Effector CD4-positive, alpha-beta T cell (primary cell): Measurements from ENCODE around the gene ITPR3.

Experiments
- DNase-seq: peaks from one replicate; pipeline ENCODE4 v3.0.0-alpha.2; 2020

ITPR3 gene

DNA sequence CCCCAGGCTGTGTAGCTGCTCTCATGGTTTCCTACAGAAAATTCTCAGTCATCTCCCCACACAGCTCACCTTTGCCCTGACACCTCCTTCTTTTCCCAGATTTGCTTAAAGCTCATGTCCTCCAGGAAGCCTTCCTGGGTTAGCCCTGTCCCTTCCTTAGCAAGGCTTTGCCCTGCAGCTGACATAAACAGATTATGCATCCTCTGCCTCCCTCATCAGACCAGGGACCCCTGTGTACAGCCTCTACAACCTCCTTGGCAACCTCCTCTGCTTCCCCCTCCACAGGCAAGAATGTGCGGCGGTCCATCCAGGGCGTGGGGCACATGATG, 50.6 kb downstream of the ITPR3 start:
- DNase-seq, result no peak

DNA sequence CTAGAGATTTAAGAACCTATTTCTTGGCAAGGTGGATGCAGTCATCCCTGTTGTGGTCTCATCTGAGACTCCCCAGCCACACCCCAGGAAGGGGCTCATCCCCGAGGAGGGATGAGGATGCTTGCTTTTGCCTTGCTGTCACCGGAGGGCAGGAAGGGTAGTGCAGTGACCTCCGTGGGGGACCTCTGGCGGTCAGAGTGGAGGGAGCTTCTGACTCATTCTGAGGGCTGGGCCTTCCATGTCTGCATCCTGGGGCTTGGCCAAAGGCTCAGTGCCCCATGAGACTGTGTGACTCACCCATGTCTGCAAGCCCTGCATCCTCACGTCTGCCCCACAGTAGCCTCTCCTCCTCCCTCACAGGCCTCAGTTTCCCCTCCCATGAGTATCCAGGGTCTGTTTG, 51.7 kb downstream of the ITPR3 start:
- no peak for DNase-seq

DNA sequence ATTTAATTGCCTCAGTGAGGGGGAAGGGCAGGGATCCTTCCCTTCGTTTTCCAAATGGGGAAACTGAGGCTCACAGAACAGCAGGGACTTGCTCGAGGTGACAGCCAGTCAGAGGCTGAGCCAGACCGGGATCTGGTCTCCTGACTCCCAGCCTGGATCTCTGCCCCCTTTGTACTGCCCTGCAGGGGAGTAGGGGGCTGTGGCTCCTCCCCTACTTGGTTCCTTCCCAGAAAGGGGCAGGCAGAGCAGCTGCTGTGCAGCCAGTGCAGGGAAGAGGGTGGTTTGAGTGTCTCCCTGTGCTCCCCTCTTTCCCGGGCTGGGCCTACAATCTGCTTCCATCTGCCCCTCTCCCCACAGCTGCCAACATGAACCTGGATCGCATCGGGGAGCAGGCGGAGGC, 52.7 kb downstream of the ITPR3 start:
- no peak for DNase-seq

DNA sequence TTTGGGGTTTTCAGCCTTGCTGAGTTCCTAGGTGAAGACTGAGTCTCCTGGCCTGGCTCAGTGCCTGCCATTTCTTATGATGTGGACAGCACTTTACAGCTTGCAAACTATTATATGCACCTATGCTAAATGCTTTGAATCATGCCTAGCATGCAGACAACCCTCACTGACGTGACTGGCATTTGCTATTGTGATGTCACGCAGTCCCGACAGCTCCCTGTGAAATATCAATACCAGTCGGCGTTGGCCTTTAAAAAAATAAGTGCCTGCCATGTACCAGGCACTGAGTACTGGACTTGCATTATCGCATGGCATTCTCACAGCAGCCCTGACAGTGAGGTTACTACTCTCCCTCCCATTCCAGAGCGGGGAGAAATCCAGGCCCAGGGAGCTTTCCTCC, 54.8 kb downstream of the ITPR3 start:
- DNase-seq, result no peak

DNA sequence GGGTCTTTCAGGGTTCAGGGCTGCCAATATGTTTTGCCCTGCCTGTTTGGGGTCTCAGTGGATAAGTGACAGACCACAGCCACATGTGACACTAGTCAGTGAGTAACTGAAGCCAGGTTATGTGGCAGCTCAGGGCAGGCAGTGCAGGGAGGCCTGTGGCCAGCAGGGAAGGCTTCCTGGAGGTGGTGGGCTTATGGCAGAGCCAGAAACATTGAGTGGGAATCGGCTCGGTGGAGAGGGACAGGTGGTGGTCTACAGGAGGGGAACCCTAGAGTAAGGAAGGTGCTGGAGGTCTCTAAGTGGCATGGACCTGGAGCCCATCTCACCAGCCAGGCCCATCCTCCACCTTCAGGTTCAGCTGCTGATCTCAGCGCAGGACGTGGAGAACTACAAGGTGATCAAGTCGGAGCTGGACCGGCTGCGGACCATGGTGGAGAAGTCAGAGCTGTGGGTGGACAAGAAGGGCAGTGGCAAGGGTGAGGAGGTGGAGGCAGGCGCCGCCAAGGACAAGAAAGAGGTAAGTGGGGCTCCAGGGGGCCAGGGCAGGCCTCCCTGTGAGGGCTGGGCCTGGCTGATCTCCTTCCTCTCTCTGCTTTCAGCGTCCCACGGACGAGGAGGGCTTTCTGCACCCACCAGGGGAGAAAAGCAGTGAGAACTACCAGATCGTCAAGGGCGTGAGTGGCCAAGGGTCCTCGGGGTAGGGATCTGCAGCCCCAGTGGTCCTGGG, 55.5 kb downstream of the ITPR3 start:
- no peak for DNase-seq

DNA sequence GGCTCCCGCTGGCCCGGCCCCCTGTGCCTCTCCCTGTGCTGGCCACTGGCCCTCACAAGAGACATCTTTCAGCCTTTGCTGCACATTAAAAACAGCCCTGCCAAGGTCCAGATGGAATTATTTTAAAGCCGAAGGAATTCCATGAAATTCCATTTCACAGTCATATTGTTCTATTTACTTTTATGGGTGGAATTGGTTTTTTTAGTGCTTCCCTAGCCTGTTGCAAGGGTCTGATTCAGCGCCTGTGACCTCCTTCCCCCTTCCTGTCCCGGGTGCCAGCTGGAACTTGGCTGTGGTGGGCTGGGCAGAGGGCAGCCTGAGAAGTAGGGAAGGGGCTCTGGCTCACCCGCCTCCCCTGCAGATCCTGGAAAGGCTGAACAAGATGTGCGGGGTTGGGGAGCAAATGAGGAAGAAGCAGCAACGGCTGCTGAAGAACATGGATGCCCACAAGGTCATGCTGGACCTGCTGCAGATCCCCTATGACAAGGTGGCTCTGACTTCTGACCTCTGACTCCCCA, 56.1 kb downstream of the ITPR3 start:
- DNase-seq, result no peak

DNA sequence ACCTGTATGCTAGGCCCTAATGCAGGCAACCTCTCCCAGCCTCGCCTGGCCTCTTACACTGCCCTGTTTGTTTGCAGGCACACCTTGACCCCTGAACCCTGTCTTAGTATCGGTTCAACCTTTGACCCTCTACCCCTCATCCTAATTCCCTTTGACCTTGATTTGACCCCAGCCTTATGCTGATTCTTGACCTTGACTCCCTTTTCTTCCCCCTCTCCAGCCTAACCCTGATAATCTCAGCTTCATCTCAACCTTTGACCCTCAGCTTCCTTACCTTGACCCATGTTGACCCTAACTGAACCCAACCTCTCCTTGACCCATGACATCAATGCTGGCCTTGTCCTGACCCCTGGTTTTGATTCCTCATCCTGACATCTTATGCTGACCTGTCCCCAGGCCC, 56.6 kb downstream of the ITPR3 start:
- DNase-seq, result no peak

DNA sequence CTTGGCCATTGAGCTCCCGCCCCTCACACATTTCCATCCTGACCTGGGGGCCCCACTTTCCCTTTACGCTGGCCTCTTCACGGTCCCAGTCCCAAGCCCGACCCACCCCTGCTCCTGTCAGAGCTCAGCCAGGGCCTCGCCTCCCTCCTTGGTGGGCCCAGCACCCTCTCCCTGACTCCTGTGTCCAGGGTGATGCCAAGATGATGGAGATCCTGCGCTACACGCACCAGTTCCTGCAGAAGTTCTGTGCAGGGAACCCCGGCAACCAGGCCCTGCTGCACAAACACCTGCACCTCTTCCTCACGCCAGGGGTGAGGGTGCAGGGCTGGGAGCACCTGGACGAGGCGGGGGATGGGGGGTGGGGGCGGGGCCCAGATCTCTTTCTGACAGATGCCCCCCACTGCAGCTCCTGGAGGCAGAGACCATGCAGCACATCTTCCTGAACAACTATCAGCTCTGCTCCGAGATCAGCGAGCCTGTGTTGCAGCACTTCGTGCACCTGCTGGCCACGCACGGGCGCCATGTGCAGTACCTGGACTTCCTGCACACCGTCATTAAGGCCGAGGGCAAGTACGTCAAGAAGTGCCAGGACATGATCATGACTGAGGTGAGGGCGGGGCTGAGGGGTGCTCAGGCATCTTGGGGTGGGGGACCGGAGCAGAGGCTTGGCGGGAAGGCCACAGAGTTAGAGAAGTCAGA, 57.3 kb downstream of the ITPR3 start:
- DNase-seq, result no peak

DNA sequence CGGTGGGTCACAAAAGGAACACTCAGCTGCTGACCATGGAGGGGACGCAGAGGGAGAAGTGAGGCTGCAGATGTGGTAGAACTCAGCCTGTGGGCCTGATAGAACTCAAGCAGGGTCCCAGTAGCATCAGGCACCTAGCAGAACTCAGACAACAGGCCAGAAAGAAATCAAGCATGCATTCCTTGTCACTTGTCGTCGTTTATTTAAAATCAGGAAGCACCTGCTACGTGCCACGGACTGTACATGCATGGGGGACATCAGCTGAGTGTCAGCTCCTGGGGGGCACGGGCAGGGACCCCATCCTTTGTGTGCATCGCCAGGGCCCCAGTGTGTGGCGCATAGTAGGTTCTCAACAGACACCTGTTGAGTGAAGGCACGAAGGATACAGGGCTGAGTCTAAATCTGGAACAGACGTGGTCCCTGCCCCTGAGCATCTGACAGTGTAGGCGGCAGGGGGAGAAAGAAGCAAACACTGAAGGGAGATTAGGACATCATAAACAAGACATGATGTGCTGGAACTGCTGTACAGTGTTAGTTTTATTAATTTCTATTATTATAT, 57.9 kb downstream of the ITPR3 start:
- no peak for DNase-seq

DNA sequence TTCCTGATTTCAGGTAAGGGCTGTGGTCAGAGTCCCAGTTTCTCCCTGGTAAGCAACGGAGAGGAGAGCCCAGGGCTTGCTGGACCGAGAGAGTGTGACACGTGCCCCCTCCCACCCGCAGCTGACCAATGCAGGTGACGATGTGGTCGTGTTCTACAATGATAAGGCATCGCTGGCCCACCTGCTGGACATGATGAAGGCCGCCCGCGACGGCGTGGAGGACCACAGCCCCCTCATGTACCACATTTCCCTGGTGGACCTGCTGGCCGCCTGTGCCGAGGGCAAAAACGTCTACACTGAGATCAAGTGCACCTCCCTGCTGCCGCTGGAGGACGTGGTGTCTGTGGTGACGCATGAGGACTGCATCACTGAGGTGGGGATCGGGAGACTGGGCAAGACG, 58.6 kb downstream of the ITPR3 start:
- DNase-seq, result no peak

DNA sequence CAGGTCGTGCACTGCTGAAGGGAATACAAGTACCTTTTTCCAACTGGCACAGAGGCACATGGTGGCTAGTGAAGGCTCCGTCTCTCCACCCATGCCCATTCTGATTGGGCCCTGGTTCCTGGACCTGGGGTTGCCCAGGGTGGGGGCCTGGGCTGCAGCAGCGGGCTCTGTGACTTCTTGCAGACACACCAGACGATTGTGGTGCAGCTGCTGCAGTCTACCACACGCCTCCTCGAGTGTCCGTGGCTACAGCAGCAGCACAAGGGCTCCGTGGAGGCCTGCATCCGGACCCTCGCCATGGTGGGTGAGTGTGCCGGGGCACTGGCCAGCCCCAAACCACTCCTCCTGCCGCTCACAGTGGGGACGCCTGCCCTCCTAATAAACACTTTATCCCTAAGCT, 61.2 kb downstream of the ITPR3 start:
- DNase-seq, result no peak

DNA sequence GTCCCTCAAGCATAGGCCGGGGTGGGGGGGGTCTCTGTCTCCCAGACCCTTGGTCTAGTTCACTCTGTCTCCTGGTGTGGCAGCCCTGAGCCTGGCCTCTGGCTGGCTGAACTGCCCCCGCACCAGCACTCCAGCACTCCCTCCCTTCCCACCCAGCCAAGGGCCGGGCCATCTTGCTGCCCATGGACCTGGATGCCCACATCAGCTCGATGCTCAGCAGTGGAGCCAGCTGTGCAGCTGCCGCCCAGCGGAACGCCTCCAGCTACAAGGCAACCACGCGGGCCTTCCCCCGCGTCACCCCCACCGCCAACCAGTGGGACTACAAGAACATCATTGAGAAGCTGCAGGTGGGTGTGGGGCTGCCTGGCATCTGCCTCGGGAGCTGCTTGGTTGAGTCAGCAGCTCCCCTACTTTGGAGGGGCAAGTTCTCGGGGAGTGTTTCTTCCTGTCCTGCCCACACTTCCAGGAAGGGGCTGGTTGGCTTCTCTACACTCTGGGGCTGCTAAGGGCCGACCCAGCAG, 62.0 kb downstream of the ITPR3 start:
- DNase-seq, result no peak

DNA sequence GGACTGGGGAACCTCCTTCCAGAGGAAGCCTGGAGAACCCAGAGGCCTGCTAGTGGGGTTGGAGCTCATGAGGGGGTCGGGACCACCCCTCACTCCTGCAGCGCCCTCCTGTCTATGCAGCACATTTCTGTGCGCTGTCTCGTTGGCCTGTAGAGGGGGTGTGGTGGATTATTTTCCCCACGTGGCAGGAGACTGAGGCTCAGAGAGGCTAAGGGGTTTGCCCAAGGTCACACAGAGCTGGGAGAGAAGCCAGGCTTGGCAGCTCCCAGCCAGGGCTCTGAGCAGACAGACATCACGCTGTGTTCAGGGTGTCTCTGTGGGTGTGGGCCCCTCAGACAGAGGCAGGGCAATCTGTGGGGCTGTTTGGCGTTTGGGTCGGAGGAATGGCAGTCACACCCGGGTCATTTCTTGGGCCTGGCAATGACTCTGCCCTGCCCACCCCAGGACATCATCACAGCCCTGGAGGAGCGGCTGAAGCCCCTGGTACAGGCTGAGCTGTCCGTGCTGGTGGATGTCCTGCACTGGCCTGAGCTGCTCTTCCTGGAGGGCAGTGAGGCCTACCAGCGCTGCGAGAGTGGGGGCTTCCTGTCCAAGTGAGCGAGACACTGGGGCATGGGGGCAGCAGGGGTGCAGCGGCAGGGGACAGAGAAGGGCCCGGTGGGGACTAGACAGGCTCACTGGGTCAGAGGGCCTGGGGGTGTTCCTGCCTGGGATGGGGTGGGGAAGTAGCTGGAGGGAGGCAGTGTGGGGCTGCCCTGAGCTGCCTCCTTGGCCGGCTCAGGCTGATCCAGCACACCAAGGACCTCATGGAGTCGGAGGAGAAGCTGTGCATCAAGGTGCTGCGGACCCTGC, 62.7 kb downstream of the ITPR3 start:
- no peak for DNase-seq

DNA sequence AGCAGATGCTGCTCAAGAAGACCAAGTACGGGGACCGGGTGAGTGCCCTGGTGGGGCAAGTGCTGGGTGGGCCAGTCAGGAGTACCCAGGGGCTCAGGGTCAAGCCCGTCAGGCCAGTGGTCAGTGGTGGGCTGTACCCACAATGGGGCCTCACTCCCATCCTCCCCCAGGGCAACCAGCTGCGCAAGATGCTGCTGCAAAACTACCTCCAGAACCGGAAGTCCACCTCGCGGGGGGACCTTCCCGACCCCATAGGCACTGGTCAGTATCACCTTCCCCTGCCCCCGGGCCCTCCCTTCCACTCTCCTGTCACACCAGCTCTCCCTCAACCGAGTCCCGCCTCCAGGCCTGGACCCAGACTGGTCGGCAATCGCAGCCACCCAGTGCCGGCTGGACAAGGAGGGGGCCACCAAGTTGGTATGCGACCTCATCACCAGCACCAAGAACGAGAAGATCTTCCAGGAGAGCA, 63.3 kb downstream of the ITPR3 start:
- no peak for DNase-seq

DNA sequence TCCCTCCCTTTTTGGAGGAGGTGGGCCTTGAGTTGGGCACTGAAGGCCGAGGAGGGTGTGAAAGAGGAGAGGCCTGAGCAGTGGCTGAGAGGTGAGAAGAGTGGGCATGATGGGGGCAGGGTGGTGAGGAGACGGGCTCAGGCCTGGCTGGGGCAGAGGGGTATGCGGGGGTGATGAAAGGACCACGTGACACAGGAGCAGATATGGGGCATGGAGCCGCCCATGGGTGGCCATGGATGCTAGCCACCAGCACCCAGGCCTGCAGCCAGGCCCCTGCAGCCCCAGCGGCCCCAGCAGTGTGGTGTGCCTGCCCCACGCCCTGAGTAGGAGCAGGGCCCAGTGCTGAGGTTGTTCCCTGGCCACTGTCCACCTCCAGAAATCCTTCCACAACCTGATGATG, 63.9 kb downstream of the ITPR3 start:
- DNase-seq, result no peak

DNA sequence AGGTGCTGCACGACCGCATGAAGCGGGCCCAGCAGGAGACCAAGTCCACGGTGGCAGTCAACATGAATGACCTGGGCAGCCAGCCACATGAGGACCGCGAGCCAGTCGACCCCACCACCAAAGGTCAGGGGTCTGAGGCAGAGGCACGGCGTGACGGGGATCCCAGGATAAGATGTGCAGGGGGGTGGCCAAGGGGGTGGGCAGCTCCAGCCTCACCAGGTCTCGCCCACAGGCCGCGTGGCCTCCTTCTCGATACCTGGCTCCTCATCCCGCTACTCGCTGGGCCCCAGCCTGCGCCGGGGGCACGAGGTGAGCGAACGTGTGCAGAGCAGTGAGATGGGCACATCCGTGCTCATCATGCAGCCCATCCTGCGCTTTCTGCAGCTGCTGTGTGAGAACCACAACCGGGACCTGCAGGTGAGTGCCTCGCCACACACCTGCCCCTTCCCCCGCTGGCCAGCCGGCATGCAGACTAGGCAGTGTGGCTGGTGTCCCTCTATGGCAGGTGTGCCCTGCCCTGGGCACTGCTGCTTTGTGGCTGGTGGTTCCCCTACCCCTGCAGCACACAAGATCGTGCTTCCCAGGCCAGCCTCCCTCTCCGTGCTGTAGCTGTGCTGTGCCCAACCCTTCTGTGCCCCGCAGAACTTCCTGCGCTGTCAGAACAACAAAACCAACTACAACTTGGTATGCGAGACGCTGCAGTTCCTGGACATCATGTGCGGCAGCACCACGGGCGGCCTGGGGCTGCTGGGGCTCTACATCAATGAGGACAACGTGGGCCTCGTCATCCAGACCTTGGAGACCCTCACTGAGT, 64.5 kb downstream of the ITPR3 start:
- no peak for DNase-seq

DNA sequence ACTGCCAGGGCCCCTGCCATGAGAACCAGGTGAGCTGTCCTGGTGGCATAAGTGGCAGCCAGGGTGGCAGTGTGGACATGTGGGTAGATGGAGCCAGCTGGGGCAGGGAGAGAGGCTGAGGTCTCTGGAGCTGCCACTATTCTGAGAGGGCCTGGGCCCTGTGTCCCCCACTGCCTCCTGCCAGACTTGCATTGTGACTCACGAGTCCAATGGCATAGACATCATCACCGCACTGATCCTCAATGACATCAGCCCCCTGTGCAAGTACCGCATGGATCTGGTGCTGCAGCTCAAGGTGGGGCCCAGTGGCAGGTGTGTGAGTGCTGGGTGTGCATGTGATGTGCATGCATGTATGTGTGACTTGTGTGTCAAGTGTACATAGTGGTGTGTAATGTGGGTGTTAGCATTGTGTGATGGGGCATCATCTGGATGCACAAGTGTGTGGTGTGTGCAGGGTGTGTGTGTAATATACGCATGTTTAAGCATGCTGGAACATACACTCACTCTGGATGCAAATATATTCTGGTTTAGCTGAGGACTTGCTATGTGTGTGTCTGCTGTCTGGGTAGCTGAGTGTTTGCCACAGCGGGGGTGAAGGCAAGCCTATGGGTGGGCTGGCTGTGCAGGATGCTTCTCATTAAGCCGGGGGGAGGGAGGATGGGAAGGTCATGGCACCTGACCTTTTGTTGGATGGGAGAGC, 65.3 kb downstream of the ITPR3 start:
- no peak for DNase-seq

DNA sequence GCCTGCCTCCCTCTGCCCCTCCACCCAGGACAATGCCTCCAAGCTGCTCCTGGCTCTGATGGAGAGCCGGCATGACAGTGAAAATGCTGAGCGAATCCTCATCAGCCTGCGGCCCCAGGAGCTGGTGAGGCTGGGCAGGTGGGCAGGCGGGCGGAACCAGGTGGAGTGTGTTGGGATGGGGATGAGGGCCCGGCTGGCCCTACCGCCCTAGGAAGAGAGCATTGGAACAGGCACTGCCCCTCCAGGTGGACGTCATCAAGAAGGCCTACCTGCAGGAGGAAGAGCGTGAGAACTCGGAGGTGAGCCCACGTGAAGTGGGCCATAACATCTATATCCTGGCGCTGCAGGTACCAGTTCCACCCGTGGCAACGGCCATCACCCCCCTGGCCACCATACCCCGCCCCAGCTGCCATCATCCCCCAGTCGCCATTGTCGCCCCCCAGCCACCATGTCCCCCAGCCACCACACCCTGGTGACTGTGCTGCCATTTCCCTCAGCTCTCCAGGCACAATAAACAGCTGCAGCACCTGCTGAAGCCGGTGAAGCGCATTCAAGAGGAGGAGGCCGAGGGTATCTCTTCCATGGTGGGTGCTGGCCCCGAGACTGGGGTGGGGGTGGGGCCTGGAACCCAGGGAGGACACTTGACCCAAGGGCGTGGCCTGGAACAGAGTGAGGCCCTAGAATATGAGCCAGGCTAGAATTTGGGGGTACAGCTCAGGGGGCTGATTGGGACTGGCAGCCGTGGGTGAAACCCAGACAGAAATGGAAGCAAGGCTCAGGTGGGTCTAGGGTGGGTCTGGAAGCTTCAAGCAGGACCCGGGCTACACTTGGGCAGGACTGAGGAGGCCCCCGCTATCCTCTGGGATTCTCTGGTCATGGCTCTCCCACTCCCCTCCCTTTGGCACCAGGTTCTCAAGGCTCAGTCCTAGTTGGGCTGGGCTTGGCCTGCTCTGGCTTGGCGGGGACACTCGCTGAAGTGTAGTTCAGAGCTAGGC, 66.2 kb downstream of the ITPR3 start:
- no peak for DNase-seq

DNA sequence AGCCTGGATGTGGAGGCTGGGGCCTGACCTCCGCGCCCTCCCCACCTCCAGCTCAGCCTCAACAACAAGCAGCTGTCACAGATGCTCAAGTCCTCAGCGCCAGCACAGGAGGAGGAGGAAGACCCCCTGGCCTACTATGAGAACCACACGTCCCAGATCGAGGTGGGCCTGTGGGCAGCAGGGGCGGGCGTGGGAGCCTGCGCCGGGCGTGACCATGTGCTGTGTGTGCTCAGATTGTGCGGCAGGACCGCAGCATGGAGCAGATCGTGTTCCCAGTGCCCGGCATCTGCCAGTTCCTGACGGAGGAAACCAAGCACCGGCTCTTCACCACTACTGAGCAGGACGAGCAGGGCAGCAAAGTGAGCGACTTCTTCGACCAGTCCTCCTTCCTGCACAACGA, 66.9 kb downstream of the ITPR3 start:
- DNase-seq, result no peak
